Activated CD4-positive, CD25-positive, alpha-beta regulatory T cell treated with anti-CD3 and anti-CD28 coated beads, Interleukin-2, amount 50 U/mL, for 72 hours (primary cell): ENCODE data around the gene USP31.
"Not testable (repeated sequence)": the region's sequence is repeated elsewhere in the genome, so short reads cannot be mapped to it uniquely, and the experiment has no call there.

Experiments used
- DNase-seq: peaks from one replicate; pipeline ENCODE4 v3.0.0; 2021

USP31 gene

DNA sequence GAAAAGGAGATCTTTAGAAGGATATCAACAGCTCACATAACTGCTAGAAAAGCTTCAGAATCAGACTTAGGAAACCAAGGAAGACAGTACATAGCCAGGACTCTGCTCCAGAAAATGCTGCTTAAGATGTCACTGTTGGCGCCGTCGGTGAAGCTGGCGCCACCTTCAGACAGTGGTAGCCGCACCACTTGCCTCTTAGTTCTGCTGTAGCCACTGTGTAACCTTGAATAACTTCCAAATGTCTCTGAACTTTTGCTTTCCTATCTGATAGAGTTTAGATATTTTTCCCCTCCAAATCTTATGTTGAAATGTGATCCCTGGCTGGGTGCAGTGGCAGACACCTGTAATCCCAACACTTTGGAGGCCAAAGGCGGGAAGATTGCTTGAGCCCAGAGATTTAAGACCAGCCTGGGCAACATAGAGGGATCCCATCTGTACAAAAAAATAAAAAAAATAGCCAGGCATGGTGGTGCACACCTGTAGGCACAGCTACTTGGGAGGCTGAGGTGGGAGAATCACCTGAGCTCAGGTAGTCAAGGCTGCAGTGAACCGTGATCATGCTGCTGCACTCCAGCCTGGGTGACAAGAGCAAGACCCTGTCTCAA, 6.3 kb upstream of the USP31 start:
- no peak for DNase-seq

DNA sequence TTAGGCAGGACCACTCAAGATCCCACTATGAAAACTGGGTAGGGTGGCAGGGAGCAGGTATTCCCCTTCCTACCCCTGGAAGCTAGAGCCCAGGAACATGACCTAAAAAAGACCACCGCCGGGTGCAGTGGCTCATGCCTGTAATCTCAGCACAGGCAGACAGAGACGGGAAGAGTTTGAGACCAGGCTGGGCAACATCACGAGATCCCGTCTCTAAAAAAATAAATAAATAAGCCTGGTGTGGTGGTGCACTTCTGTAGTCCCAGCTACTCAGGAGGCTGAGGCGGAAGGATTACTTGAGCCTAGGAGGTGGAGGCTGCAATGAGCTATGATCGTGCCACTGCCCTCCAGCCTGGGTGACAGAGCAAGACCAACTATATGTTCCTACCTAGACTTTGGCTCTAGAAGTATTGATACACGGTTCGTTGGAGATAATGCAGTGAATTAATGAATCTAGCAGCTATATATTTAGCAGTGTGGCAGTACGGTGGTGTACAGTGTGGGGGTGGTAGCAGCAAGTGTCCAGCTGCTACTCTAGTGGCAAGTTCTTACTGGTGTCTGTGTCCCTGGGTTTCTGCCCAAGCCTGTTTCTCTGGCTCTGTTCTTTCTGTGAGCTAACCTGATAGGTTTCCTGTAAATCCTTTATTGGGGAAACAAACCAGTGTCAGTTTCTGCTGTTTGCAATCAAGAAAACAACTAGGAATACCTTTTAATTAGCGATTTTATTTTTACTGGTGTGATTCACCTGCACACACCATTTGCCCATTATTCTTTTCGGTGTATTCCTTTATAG, 3.3 kb upstream of the USP31 start:
- DNase-seq, result no peak

DNA sequence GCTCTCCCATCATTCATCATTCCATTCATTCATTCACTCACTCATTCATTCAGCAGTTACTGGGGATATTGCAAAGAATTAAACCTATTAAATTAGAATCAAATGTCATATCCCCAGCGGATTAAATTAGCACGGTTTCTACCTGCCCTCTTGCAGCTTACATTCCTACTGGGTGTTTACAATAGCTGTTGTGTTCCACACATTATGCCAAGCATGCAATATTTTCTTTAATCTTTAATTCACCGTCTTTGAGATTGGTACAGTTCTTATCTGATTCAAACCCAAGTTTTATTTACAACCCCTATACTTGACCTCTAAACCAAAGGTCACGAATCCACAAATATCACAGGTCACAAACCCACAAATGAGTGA, 727 bp upstream of the USP31 start:
- no peak for DNase-seq

DNA sequence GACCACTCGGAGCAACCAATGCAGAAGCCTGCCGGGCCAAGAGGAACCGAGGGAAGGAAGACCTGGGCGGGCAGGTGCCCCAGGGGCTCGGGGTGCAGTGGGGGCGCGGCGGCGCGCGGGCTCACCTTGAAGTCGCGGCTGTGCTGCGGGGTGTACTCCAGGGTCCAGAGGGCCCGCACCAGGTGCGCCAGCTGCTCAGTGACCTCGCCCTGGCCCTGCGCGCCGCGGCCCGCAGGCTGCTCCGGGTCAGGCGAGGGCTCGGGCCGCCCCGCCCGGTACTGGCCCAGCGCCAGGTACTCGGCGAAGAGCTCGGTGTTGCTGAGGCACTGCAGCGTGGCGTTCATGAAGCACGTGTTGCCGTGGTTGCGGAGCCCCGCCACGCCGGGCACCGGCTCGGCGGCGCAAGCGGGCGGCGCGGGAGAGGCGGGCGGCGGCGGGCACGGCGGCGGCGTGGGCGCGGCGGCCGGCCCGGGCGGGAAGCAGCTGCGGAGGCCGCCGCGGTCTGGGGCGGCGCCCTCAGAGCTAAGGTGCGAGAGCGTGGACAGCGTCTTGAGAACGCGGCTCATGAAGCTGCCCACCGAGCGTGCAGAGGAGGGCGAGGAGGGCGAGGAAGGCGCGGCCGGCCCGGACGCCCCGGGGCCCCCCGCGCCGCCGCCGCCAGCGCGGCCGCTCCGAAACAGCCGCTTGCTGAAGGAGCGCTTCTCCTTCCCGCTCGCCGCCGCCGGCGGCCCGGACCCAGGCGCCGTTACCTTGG, 562 bp downstream of the USP31 start:
- DNase-seq, result peak; percentile 65

DNA sequence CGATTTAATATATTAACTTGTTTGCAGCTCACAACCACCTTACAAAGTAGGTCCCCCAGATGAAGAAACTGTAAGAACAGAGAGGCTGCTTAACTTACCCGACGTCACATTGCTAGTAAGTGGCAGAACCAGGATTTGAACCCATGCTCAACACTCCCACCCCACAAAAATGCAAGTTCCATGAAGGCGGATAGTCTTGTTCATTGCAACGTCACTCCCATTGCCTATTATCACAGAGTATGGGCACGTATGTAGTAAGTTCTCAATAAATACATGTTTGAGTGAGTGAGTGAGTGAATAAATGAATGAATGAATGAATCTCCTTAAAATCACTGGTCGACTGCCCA, 1.1 kb downstream of the USP31 start:
- DNase-seq, result no peak

DNA sequence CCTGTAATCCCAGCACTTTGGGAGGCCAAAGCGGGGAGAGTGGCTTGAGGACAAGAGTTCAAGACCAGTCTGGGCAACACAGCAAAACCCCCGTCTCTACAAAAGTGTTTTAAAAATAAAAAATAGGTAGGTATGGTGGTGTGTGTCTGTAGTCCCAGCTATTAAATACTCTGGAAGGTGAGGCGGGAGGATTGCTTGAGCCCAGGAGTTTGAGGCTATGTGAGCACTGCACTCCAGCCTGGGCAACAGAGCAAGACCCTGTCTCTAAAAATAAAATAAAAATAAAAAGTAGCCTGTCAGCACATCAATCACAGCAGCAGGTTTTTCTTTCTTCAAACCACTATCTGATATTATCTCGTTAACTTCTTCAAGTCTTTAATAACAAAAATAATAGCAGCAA, 1.6 kb downstream of the USP31 start:
- DNase-seq, result no peak

DNA sequence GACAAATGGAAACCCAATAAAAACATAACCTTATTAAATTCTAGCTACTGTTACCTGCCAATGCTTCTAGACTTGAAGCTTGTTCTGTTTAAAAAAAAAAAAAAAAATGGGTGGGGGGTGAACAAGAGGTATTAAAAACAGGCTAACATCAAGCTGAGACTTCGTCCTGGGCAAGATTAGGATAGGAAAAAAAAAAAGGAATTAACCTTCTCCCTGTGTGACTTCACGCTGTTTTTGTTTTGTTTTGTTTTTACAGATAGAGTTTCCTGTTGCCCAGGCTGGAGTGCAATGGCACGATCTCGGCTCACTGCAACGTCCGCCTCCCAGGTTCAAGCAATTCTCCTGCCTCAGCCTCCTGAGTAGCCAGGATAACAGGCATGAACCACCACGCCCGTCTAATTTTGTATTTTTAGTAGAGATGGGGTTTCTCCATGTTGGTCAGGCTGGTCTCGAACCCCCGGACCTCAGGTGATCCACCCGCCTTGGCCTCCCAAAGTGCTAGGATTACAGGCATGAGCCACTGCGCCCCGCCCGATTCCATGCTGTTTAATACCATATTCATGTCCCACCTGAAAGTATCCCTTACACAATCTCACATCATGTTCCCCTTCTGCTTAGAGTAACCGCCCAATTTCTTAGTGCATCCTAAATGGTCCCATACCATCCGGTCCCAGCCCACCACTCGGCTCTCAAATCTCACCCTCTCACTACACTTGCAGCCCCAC, 2.2 kb downstream of the USP31 start:
- DNase-seq, result no peak

DNA sequence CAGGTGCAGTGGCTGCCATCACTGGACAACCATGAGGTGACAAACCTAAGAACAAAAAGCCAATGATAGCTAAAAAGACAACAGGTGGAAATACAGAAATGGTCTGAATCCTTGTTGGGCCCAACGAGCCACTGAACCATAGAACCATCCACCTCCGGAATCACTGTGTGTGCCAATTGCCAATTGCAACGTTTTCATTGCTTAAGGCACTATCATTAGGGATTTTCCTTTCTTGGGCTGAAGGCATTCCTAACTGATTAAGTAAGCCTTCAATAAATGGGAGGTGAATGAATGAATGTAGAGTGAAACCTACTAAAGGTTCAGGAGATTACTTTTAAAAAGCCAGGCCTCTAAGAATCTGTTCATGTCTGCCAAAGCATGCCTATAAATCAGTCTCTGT, 3.6 kb downstream of the USP31 start:
- DNase-seq, result no peak

DNA sequence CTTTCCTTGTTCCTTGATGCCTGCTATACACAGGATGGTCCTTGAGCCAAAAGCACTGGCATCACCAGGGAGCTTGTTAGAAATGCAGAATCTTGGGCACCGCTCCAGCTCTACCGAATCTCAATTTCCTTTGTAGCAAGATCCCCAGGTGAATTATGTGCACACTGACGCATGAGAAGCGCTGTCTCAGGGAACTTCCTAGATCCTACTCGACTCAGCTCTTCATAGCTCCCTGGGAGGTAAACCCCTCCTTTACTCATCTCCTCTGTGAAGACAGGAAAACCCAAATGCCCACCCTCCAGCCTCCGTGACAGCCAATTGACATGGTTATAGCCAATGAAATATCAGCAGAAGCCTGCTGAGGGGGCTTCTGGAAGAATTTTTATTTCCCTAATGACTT, 4.1 kb downstream of the USP31 start:
- no peak for DNase-seq

DNA sequence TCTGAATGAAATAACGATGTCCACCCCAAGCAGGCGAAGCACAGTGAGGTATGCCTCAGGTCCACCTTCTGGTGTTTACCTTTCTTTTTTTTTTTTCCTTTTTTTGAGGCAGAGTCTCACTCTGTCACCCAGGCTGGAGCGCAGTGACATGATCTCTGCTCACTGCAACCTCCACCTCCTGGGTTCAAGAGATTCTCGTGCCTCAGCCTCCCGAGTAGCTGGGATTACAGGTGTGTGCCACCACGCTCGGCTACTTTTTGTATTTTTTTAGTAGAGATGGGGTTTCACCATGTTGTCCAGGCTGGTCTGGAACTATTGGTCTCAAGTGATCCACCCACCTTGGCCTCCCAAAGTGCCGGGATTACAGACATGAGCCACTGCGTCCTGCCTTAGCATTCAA, 4.9 kb downstream of the USP31 start:
- not testable (repeated sequence) for DNase-seq

DNA sequence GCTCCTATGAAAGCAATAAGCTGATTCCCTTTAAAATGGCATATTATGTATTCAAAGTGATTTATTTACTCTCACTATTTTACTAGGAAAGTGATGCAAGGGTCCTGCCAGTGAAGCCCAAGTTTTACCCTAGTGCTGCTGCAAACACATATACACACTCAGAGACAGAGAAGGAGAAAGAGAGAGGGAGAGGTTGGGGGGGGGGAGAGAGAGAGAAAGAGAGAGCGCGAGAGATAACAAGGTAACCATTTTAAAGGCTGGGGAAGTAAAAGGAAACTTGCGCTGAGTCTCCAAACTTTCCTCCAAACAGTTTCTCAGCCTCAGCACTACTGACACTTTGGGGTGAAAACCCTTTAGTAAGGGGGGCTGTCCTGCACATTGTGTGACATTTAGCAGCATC, 5.9 kb downstream of the USP31 start:
- no peak for DNase-seq

DNA sequence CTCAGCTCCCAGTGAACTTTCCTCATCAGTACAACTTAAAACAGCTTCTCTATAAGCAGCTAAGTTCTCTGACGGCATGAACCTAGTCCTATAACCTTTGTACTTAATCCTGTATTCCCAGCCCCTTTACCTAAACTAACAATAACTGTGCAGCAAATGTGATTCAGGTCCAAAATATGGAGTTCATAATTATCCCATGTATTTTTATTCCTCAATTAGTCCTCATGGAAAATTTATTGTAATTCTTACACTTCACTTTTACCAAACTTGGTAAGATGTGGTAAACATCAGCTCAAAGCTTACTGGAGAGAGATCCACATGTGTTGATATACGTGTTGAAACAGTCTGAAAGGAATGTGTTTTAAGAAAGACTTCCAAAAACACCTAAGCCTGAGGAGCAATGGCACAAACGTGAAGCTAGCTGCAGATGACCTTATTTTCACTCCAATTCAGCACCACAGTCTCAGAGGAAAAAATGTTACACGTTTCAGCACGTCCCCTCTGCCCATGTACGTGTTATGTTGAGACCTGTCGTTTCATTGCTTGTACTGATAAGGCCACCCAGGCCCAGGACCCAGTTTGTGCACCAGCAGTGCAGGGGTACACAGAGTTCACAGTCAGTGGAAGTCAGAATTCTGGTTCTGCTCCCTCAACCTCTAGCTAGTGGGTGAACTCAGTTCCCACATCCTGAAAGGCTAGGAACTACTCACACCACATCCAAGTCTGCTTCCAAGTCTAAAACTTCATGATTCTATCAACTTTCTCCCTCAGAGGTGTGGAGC, 7.1 kb downstream of the USP31 start:
- no peak for DNase-seq

DNA sequence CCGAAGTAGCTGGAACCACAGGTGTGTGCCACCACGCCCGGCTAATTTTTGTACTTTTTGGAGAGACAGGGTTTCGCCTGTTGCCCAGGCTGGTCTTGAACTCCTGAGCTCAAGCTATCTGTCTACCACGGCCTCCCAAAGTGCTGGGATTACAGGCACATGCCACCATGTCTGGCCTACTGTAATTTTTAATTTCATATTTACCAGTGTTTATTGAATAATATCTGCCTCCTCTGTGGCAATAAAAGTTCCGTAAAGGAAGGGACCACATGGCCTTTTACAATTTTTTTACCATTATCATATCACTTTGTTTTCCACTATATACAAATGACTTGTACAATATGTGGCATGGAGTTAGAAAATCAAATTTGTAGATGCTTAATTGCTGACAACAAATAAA, 7.8 kb downstream of the USP31 start:
- no peak for DNase-seq

DNA sequence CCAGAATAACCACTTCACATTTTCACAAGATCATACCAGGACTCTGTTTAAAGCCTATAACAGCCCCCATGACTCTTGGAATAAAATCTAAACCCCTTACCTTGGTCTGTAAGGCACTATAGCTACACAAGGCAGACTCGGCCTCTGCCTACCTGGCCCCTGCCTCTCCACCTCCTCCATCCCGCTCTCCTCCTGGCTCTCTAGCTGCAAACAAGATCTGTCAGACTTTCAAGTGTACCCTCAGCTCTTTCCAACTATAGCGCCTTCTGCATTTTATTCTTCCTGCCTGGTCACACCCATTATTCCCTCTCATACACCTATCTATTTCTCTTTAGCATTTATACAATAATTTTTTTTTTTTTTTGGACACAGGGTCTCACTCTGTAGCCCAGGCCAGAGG, 8.2 kb downstream of the USP31 start:
- DNase-seq, result no peak

DNA sequence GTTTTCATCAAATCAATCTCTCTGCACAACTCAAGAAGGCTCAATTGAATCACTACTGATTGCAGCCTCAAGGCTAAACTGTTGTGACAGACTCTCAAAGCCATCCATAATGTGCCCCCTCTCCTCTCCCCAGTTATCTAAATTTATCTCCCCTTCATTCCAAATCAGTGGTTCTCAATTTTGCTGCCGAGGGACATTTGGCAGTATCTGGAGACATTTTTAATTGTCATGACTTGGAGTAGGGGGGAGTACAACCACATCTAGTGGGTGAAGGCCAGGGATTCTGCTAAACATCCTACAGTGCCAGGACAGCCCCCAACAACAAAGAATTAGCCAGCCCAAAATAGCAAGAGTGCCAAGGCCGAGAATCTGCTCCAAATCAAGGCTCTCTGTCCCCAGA, 9.1 kb downstream of the USP31 start:
- DNase-seq, result no peak

DNA sequence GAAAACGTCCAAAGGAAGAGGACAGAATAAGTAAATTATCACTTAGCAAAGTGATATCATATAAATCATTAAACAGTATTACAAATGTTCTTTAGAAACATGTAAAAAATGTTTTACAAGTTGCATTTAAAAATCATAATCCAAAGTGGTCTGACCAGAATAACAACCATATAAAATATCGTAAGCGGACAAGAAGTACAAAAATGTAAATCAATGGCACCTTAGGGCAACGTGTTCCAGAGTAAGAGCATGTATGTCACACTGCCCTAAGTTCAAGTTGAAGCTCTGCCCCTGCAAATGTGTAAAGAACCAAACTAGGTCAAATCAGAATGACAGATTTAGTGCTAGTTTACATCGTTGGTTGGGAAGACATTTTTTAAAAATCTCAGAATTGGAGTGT, 11.4 kb downstream of the USP31 start:
- no peak for DNase-seq

DNA sequence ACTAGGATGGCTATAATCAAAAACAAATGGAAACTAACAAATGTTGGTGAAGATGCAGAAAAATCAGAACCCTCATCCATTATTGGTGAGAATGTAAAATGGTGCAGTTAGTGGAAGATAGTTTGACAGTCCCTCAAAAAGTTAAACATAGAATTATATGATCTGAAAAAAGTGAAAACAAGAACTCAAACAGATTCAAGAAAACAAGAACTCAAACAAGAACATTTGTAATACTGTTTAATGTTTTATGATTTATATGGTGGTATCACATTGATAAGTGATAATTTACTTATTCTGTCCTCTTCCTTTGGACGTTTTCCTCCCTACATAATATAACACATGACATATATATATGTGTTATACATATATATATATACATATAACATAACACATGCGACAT, 12.0 kb downstream of the USP31 start:
- no peak for DNase-seq

DNA sequence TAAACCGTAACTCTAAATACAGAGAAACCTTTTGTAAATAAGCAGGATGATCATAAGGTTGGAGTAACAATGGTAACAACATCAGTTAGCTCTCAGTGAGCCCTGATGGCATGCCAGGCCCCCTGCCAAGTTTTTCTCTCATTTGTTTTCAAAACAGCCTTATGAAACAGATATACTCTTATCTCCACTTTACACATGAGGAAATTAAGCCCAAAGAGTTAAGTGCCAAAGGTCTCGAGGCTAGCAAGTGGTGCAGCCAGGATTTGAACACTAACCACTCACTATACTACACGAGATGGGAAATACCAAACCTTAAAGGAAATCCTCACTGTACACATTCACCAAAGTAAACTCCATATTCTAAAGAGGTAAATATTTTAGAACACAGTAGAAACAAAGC, 15.0 kb downstream of the USP31 start:
- no peak for DNase-seq

DNA sequence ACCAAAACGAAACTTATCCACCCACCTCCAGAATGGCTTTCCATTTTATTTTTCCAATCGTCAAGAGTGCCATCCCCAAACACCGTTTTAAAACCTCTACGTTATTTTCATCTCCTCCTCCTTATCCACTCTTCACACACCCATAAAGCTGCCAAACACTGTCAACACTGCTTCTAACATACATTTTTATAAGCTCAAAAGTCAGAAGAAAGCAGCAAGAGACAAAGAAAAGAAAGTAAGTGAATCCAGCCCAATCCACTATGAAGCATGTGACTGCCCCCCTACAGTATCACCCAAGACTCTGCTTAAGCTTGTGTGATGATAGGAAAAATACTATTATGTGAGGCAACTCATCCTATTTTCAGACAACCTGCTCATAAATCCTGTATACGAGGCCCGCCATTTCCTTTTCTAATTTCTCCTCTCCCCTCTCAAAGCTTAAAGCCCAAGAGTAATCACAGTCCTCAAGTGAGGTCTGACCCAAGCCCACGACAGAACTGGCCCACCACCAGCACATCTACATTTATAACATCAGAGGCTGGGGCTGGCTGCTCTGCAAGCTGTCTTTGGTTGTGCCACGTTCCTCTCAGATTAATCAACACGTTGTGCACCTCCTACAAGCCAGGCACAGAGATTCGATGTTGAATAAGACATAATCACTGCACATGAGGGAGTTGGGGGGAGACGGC, 16.3 kb downstream of the USP31 start:
- no peak for DNase-seq

DNA sequence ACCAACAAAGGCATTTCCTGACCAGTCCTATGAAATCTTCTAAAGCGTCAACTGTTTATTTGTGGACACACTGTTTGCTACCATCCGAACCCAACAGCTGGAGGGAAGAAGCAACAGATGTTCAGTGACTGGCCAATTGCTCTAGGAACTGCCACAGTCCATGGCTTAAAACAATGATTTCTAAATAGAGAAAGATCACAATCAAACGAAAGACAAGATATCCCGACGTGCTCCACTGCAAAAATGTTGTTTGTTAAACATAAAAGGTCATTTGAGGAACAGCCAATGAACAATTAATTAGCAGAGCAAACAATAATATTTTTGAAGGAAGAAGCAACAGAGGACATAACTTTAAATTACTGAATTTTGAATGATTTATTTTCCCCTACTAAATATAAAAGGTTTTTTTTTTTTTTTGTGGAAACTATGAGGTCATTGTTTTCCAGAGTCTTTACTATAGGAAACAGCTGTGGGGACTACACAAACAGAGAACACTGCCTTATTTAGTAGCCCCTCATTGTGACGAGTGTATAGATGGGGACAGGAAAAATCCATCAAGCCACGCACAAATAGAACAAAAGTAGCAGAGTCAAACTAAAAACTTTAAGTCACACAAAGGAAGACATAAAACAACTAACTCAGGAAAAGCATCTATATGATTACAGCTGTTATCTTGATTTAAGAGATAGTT, 17.2 kb downstream of the USP31 start:
- no peak for DNase-seq

DNA sequence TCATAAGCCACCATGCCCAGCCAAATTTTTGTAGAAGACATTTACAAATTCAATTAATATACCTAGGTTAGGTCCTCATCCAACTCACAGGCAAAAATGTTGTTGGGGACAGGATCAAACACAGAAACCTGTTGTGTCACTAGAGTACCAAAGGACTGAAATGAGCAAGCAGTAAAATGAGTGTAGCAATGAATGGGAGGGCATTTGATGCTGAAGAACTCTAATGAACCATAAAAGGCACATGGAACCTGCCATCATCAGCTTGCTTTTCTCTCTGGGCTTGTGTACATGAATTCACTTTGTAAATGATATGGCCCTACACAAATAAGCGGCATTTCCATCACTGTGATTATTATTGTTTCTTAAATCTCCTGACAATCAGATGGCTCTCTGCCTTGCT, 17.8 kb downstream of the USP31 start:
- no peak for DNase-seq

DNA sequence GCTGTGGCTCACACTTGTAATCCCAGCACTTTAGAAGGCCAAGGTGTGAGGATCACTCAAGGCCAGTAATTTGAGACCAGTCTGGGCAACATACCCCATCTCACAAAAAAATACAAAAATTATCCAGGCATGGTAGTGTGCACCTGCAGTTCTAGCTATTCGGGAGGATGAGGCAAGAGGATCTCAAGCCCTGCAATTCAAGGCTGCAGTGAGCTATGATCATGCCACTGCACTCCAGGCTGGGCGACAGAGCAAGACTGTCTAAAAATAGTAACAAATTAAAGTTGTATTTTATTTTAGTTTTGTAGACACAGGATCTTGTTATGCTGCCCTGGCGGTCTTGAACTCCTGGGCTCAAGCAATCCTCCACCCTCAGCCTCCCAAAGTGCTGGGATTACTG, 18.2 kb downstream of the USP31 start:
- no peak for DNase-seq
